Endothelial cell (in vitro differentiated cells): ENCODE measurements around the gene WRNIP1. TPM values are rescaled to one million over a fixed set of nuclear protein-coding genes. Genes with fewer than 3 reads are reported as not detected.

Experiments used
- DNase-seq: peaks from one replicate; pipeline ENCODE4 v3.0.0; 2021; ENCODE audit warnings: low spot score
- H3K27ac Mint-ChIP-seq: one replicate; pipeline ENCODE4 v1.8.0; 2021; ENCODE audit warnings: mixed read lengths, inconsistent platforms; ENCODE audit not compliant: unreplicated experiment
- H3K27me3 Mint-ChIP-seq: one replicate; pipeline ENCODE4 v1.8.0; 2021; ENCODE audit warnings: mild to moderate bottlenecking, moderate library complexity, mixed read lengths, inconsistent platforms; ENCODE audit not compliant: unreplicated experiment
- H3K36me3 Mint-ChIP-seq: one replicate; pipeline ENCODE4 v1.8.0; 2021; ENCODE audit warnings: mild to moderate bottlenecking, low read depth, mixed read lengths, inconsistent platforms; ENCODE audit not compliant: unreplicated experiment
- H3K4me1 Mint-ChIP-seq: one replicate; pipeline ENCODE4 v1.8.0; 2021; ENCODE audit warnings: mild to moderate bottlenecking, mixed read lengths, inconsistent platforms; ENCODE audit not compliant: unreplicated experiment
- H3K4me3 Mint-ChIP-seq: one replicate; pipeline ENCODE4 v1.8.0; 2021; ENCODE audit warnings: mild to moderate bottlenecking, mixed read lengths, inconsistent platforms; ENCODE audit not compliant: unreplicated experiment
- H3K9me3 Mint-ChIP-seq: one replicate; pipeline ENCODE4 v1.8.0; 2021; ENCODE audit warnings: mixed read lengths, inconsistent platforms; ENCODE audit not compliant: unreplicated experiment
- CTCF ChIP-seq: fragments of 200-600 bp; sonication (generic); IDR thresholded peaks from one replicate; pipeline ENCODE4 v1.5.0; 2021; ENCODE audit warnings: antibody characterized with exemption; ENCODE audit not compliant: unreplicated experiment
- total RNA-seq: library from RNA; stranded (reverse); fragmentation: NEBNext Ultra II Directional; extraction: Animal tissue kit (Norgen Biotek cat#: 25700); gene quantifications from one replicate; pipeline ENCODE4 v1.2.1, GENCODE V29; 2021; ENCODE audit not compliant: unreplicated experiment

Gene WRNIP1
- total RNA-seq, 1 donor from 2014 or later, result 48.6 TPM

- DNase-seq, result peak; percentile 66
- Mint-ChIP-seq H3K4me3 (peak overlapping the region; percentile 14), H3K4me1 (peaks cover 20% of the 10 kb centered on the region), H3K9me3 (no peaks in the 10 kb centered on the region), H3K27me3 (peaks cover 3% of the 10 kb centered on the region), H3K36me3 (peaks cover 18% of the 10 kb centered on the region), H3K27ac (peak overlapping the region; percentile 83)
- peak; percentile 68 for TF ChIP-seq CTCF
These were observed 25.6 kb downstream of the WRNIP1 start for GRCh38 chr6:2790588-2791449.

GRCh38 chr6:2791450-2791974, 26.3 kb downstream of the WRNIP1 start:
- H3K27me3 Mint-ChIP-seq, result peaks cover 3% of the 10 kb centered on the region
- peaks cover 12% of the 10 kb centered on the region for H3K36me3 Mint-ChIP-seq
- DNase-seq, result no peak
- H3K9me3 Mint-ChIP-seq, result no peaks in the 10 kb centered on the region
- no peak for TF ChIP-seq CTCF
- peak overlapping the region; percentile 14 for H3K4me3 Mint-ChIP-seq
- H3K27ac Mint-ChIP-seq, result peak overlapping the region; percentile 34
- H3K4me1 Mint-ChIP-seq, result peaks cover 14% of the 10 kb centered on the region

GRCh38 chr6:2792330-2793110, 27.3 kb downstream of the WRNIP1 start:
- no peak for TF ChIP-seq CTCF
- DNase-seq, result no peak

GRCh38 chr6:2793534-2794151, 28.4 kb downstream of the WRNIP1 start:
- TF ChIP-seq CTCF, result no peak
- Mint-ChIP-seq H3K36me3 (peaks cover 3% of the 10 kb centered on the region), H3K27me3 (peaks cover 3% of the 10 kb centered on the region), H3K4me3 (no peak overlapping the region), H3K9me3 (no peaks in the 10 kb centered on the region), H3K27ac (no peak overlapping the region), H3K4me1 (peaks cover 28% of the 10 kb centered on the region)
- no peak for DNase-seq

More at GRCh38 chr6:2792330-2793110, 27.3 kb downstream of the WRNIP1 start:
- Mint-ChIP-seq H3K4me3 (no peak overlapping the region), H3K36me3 (peaks cover 6% of the 10 kb centered on the region), H3K27me3 (peaks cover 3% of the 10 kb centered on the region), H3K9me3 (no peaks in the 10 kb centered on the region), H3K27ac (no peak overlapping the region), H3K4me1 (peaks cover 22% of the 10 kb centered on the region)
